HEK293T (cell line): ENCODE results near the gene SLC2A11.
A peak's percentile ranks its signal among the peaks of the same experiment; 100 is the strongest.

Source experiments
- BHLHE40 ChIP-seq: fragments of 450-650 bp; IDR thresholded peaks from 2 replicates; pipeline ENCODE4 v1.6.1; 2016; ENCODE audit warnings: mild to moderate bottlenecking, moderate library complexity, borderline replicate concordance
- ELF4 ChIP-seq: fragments of 450-650 bp; IDR thresholded peaks from 2 replicates; pipeline ENCODE4 v1.6.1; 2017; ENCODE audit warnings: antibody characterized with exemption
- FOXA1 ChIP-seq: fragments of 450-650 bp; IDR thresholded peaks from 2 replicates; pipeline ENCODE4 v1.6.1; 2016; ENCODE audit warnings: mild to moderate bottlenecking
- FOXM1 ChIP-seq: fragments of 450-650 bp; IDR thresholded peaks from 2 replicates; pipeline ENCODE4 v1.6.1; 2017; ENCODE audit warnings: mild to moderate bottlenecking, borderline replicate concordance
- L3MBTL2 ChIP-seq: fragments of 450-650 bp; conservative IDR thresholded peaks from 2 replicates; pipeline ENCODE4 v1.6.1; 2016; ENCODE audit warnings: mild to moderate bottlenecking
- SP1 ChIP-seq: fragments of 450-650 bp; IDR thresholded peaks from 2 replicates; pipeline ENCODE4 v1.6.1; 2017
- SUZ12 ChIP-seq: fragments of 450-650 bp; IDR thresholded peaks from 2 replicates; pipeline ENCODE4 v1.6.1; 2016; ENCODE audit warnings: mild to moderate bottlenecking

DNA sequence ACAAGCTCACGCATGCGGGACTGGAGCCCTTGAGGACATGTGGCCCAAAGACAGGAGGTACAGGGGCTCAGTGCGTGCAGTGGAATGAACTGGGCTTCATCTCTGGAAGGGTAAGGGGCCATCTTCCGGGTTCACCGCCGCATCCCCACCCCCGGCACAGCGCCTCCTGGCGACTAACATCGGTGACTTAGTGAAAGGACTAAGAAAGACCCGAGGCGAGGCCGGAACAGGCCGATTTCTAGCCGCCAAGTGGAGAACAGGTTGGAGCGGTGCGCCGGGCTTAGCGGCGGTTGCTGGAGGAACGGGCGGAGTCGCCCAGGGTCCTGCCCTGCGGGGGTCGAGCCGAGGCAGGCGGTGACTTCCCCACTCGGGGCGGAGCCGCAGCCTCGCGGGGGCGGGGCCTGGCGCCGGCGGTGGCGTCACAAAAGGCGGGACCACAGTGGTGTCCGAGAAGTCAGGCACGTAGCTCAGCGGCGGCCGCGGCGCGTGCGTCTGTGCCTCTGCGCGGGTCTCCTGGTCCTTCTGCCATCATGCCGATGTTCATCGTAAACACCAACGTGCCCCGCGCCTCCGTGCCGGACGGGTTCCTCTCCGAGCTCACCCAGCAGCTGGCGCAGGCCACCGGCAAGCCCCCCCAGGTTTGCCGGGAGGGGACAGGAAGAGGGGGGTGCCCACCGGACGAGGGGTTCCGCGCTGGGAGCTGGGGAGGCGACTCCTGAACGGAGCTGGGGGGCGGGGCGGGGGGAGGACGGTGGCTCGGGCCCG, 36.5 kb downstream of the SLC2A11 start, which contains the start of gene MIF:
- TF ChIP-seq BHLHE40 (no peak), SP1 (no peak), L3MBTL2 (peak; percentile 42), SUZ12 (no peak), FOXA1 (no peak), ELF4 (peak; percentile 85), FOXM1 (no peak)
